Smooth muscle cell (in vitro differentiated cells): ENCODE measurements around the gene GSTK1. TPM values are rescaled to one million over a fixed set of nuclear protein-coding genes. Genes with fewer than 3 reads are reported as not detected.

Source experiments
- DNase-seq: peaks from one replicate; lab custom pipeline; 2025; ENCODE audit not compliant: unreplicated experiment; lab: John Stamatoyannopoulos, UW
- H2AFZ ChIP-seq: fragments of 200-600 bp; sonication (generic); 2 replicates; pipeline ENCODE4 v1.6.0; 2016; ENCODE audit warnings: antibody characterized with exemption, low read depth, mild to moderate bottlenecking
- H3F3A ChIP-seq: fragments of 200-600 bp; sonication (generic); 2 replicates; pipeline ENCODE4 v1.6.0; 2017; ENCODE audit warnings: antibody characterized with exemption, low read depth
- H3K27ac ChIP-seq: fragments of 200-600 bp; sonication (generic); 2 replicates; pipeline ENCODE4 v1.5.1; 2016; ENCODE audit warnings: low read depth, mild to moderate bottlenecking
- H3K27me3 ChIP-seq: fragments of 200-600 bp; sonication (generic); 2 replicates; pipeline ENCODE4 v1.6.1; 2016; ENCODE audit warnings: low read depth, mild to moderate bottlenecking
- H3K36me3 ChIP-seq: fragments of 200-600 bp; sonication (generic); 2 replicates; pipeline ENCODE4 v1.5.1; 2016; ENCODE audit warnings: low read depth
- H3K4me1 ChIP-seq: fragments of 200-600 bp; sonication (generic); 2 replicates; pipeline ENCODE4 v1.5.1; 2016; ENCODE audit warnings: low read depth
- H3K4me2 ChIP-seq: fragments of 200-600 bp; sonication (generic); 2 replicates; pipeline ENCODE4 v1.6.0; 2016; ENCODE audit warnings: mild to moderate bottlenecking
- H3K4me3 ChIP-seq: fragments of 200-600 bp; sonication (generic); 2 replicates; pipeline ENCODE4 v1.5.1; 2016; ENCODE audit warnings: mild to moderate bottlenecking
- H3K79me2 ChIP-seq: fragments of 200-600 bp; sonication (generic); 2 replicates; pipeline ENCODE4 v1.6.0; 2016; ENCODE audit warnings: low read depth, mild to moderate bottlenecking
- H3K9ac ChIP-seq: fragments of 200-600 bp; sonication (generic); 2 replicates; pipeline ENCODE4 v1.6.0; 2016; ENCODE audit warnings: low read depth
- H3K9me3 ChIP-seq: fragments of 200-600 bp; sonication (generic); replicated peaks from 2 replicates; pipeline ENCODE4 v1.5.1; 2016; ENCODE audit warnings: low read depth
- H4K20me1 ChIP-seq: fragments of 200-600 bp; sonication (generic); 2 replicates; pipeline ENCODE4 v1.6.0; 2016; ENCODE audit warnings: low read depth
- CTCF ChIP-seq: fragments of 200-600 bp; sonication (generic); IDR thresholded peaks from 2 replicates; pipeline ENCODE4 v1.5.1; 2017; ENCODE audit warnings: borderline replicate concordance, mild to moderate bottlenecking, antibody characterized with exemption; ENCODE audit not compliant: insufficient read depth, poor library complexity, severe bottlenecking
- WGBS: methylation state at CpG from one replicate; pipeline ENCODE4 v1.1.7; 2016; ENCODE audit warnings: low lambda C conversion rate; 5-methylcytosine and 5-hydroxymethylcytosine counted together
- polyA plus RNA-seq: library from polyadenylated mRNA; unstranded; fragments of >200 nt; fragmentation: Nextera tagmentation; extraction: Ambion mirVana; gene quantifications from 2 replicates; pipeline ENCODE4 v1.2.1, GENCODE V29; 2016
- total RNA-seq: library from RNA; depleted of rRNA; stranded (reverse); fragments of >200 nt; gene quantifications from 2 replicates; pipeline ENCODE4 v1.2.3, GENCODE V29; 2014

The GSTK1 gene
- total and polyA plus RNA-seq, 2 experiments from 2014 or later: 105 to 158 TPM

GRCh38 chr7:143245123-143245522 is 18.1 kb upstream of the GSTK1 start:
- 57% methylated on average over 3 of the region's 3 CpGs for WGBS
- H3K9me3 ChIP-seq: no peaks in the 10 kb centered on the region
- H3F3A ChIP-seq: no peaks in the 10 kb centered on the region
- H3K27ac ChIP-seq: no peak overlapping the region
- no peaks in the 10 kb centered on the region for H3K27me3 ChIP-seq
- H3K4me2 ChIP-seq: no peak overlapping the region
- H3K4me3 ChIP-seq: no peak overlapping the region
- H2AFZ ChIP-seq: no peak overlapping the region
- DNase-seq: no peak
- no peak for TF ChIP-seq CTCF
- no peaks in the 10 kb centered on the region for H4K20me1 ChIP-seq
- H3K4me1 ChIP-seq: peaks cover 4% of the 10 kb centered on the region
- no peaks in the 10 kb centered on the region for H3K36me3 ChIP-seq
- H3K79me2 ChIP-seq: no peaks in the 10 kb centered on the region
- no peak overlapping the region for H3K9ac ChIP-seq

- no peaks in the 10 kb centered on the region for H3K4me1 ChIP-seq
- no peak overlapping the region for H3K27ac ChIP-seq
- H4K20me1 ChIP-seq: no peaks in the 10 kb centered on the region
- H3K9ac ChIP-seq: no peak overlapping the region
- no peaks in the 10 kb centered on the region for H3K27me3 ChIP-seq
- H3K4me2 ChIP-seq: no peak overlapping the region
- no peaks in the 10 kb centered on the region for H3F3A ChIP-seq
- no peak for TF ChIP-seq CTCF
- H3K4me3 ChIP-seq: no peak overlapping the region
- H3K9me3 ChIP-seq: no peaks in the 10 kb centered on the region
- 78% methylated on average over 1 of the region's 1 CpG for WGBS
- no peak for DNase-seq
- no peaks in the 10 kb centered on the region for H3K36me3 ChIP-seq
- H2AFZ ChIP-seq: no peak overlapping the region
- H3K79me2 ChIP-seq: no peaks in the 10 kb centered on the region
Measured at GRCh38 chr7:143247372-143247771, 15.9 kb upstream of the GSTK1 start.

DNA sequence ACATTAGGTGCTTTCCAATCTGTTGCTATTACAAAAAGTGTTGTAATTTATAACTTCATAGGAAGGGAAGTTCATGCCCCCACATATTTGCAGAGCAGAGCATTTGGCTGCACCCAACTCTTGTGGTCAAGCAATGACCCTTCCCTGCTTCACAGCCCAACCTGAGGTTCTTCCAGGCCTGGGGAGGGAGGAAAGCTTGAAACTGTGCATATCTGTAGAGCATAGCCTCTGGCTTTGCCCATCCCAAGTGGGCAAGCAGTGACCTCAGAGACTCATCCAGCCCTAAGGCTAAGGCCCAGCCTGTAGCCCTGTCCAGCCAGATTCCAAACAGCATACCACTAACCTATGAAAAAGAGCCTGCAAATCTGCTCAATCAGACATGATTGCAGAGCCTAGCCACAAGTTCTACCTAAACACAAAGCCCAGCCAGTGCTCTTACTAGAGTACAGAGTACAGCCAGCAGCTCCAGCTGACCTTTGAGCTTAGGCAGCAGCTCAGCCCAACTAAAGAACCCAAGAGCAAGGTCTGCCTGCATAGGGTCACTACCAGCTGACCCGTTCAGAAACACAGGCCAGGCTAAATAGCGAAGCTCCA is 14.4 kb upstream of the GSTK1 start:
- Histone ChIP-seq H3F3A (no peaks in the 10 kb centered on the region), H3K36me3 (no peaks in the 10 kb centered on the region), H3K4me1 (no peaks in the 10 kb centered on the region), H3K27ac (peak overlapping the region; percentile 68), H4K20me1 (no peaks in the 10 kb centered on the region), H3K27me3 (no peaks in the 10 kb centered on the region), H3K9me3 (no peaks in the 10 kb centered on the region), H3K4me2 (no peak overlapping the region), H3K4me3 (no peak overlapping the region), H2AFZ (no peak overlapping the region), H3K9ac (no peak overlapping the region), H3K79me2 (no peaks in the 10 kb centered on the region)
- WGBS: 78% methylated on average over 2 of the region's 2 CpGs
- DNase-seq: no peak
- TF ChIP-seq CTCF: no peak

DNA sequence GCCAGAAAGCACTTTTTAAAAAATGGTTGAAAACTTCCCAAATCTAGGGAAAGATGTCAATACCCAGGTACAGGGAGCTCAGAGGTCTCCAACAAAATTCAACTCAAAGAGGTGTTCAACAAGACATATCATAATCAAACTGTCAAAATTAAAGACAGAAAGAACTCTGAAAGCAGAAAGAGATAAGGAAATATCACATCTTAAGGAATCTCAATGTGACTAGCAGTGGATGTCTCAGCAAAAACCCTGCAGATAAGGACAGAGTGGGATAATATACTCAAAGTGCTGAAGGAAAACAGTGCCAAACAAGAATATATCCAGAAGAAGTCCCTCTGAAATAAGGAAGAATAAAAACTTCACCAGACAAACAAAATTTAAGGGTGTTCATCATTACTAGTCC is 13.0 kb upstream of the GSTK1 start:
- no peaks in the 10 kb centered on the region for H3K27me3 ChIP-seq
- H3K27ac ChIP-seq: peak overlapping the region; percentile 68
- no peak overlapping the region for H2AFZ ChIP-seq
- no peak for DNase-seq
- no peaks in the 10 kb centered on the region for H4K20me1 ChIP-seq
- no peaks in the 10 kb centered on the region for H3K4me1 ChIP-seq
- no peaks in the 10 kb centered on the region for H3K36me3 ChIP-seq
- H3K4me3 ChIP-seq: no peak overlapping the region
- no peaks in the 10 kb centered on the region for H3F3A ChIP-seq
- H3K4me2 ChIP-seq: no peak overlapping the region
- H3K79me2 ChIP-seq: no peaks in the 10 kb centered on the region
- no peak for TF ChIP-seq CTCF
- H3K9me3 ChIP-seq: no peaks in the 10 kb centered on the region
- no peak overlapping the region for H3K9ac ChIP-seq
